ENCODE measurements around the gene OGG1.
"Not testable (repeated sequence)": the region's sequence is repeated elsewhere in the genome, so short reads cannot be mapped to it uniquely, and the experiment has no call there.

Gene OGG1

GRCh38 chr3:9768141-9768775, 18.5 kb downstream of the OGG1 start:
- DNase-seq, result no peak

DNA sequence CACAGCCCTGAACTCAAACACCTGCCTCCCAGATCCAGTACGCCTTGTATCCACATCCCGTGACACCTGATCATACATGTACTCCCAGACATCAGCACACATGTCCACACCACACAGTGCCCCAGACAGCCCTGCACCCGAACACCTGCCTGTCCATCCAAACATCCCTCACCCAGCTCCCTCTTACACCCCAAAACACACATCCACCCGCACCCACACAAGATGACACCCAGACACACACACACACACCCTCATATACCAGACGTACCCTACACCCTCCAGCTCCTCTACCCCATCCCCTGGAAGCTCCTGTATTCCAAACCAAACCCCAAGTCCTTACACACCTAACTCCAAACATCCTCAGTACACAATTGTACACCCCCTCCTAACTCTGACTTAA, 19.3 kb downstream of the OGG1 start:
- no peak for DNase-seq

DNA sequence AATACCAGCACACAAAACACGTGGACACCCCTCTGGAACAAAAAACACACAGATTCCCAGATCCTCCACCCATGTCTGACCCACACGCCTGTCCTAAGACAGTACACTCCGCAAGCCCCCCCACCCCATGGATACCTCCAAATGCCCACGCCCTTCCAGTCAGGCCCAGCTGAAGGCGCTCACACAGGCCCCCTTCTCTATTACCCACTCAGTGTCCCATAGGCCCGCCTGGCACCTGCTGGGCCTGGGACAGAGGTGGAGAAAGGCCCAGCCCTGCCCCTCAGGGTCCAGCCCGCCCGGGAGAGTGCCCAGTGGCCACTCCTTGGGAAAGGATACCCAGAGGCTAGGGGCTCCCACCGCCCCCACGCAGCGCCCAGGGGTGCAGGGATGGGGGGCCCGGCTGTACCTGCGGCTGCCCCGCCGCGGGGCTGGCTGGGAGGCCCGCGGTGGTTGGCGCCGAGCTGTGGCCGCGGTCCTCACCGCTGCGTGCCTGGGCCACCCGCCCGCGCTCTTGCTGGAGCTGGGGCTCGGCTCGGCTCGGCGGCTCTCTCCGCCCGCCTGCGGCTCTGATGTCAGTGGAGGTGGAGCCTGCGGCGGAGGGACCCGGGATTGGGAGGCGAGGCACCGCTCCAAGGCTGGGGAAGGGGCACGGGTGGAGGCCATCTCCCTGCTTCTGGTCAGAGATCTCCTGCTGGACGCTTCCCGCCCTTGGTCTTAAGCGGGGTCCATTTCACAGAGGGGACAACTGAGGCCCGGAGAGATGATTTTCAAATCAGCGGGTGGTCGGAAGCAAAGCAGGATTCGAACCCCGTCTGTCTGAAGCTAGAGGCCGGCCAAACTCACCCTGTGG, 19.9 kb downstream of the OGG1 start, which contains the start of gene CAMK1:
Gene CAMK1 (minus strand): TSS at position 522 of the 850 bp plus-strand sequence. CDS start 2,198 bp downstream, outside the sequence.
- DNase-seq, result no peak

GRCh38 chr3:9770276-9770812, 20.6 kb downstream of the OGG1 start:
- no peak for DNase-seq

DNA sequence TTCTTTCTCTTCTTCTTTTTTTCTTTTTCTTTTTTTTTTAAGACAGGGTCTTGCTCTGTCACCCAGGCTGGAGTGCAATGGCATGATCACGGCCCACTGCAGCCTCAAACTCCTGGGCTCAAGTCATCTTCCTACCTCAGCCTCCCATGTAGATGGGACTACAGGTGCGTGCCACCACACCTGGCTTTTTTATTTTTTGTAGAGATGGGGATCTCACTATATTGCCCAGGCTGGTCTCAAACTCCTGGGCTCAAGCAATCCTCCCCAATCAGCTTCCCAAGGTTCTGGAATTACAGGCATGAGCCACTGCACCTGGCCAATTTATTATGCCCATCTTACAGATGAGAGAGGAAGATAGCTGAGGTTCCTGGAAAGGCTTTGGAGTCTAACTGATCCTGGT, 21.3 kb downstream of the OGG1 start:
- not testable (repeated sequence) for DNase-seq

- no peak for DNase-seq
Observed at GRCh38 chr3:9776896-9777693, 27.3 kb downstream of the OGG1 start.

DNA sequence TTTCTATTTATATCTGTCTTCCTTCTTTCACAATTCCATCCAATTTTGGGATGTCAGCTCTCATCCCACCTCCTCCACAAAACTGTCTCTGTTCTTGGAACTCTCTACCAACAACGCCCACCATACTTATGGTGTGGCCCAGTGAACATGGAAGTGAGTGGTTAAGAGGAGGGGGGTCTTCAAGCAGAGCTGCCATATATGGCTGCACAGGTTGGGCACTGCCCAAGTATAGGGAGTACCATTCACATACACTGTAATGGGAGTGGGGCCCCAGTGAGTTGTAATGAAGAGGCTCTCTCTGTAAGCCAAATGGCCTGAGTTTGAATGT, 27.9 kb downstream of the OGG1 start:
- no peak for DNase-seq

DNA sequence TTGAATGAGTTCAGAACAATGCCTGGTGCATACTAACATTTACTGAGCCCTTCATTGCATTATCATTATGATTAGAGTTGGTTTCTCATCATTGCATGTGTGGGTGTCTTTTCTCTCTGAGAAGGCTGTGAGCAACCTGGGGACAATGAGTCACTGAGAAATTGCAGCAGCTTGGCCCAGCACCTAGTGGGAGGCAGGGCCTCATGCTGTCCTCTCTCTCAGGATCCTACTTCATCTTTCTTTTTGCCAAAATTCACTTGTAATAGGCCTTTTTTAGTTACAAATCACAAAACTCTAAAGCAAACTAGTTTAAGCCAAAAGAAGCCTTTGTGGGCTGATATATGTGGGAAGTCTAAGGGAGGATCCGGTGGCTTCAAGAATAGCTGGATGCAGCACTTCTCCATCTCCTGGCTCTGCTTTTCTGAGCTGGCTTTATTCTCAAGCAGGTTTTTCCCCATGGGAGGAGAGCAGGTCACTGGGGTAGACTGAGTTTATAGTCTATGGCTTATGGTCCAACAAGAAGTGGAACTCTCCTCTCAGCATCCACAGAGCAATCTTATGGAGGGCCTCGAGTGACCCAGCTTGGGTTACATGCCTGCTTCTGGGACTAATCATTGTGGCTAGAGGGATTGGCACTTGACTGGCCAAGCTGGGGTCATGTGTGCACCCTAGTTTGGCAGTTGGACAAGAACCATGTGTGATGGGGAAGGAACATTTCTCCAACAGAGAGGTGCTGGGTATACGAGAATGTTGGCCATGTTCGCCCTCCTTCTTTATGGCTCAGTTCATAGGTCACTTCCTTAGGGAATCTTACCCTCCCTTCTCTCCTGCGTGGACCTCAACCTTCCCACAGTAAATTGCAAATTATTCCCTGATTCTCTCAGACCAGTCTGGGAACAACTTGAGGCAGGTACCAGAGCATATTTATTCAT, 28.7 kb downstream of the OGG1 start:
- DNase-seq, result no peak

DNA sequence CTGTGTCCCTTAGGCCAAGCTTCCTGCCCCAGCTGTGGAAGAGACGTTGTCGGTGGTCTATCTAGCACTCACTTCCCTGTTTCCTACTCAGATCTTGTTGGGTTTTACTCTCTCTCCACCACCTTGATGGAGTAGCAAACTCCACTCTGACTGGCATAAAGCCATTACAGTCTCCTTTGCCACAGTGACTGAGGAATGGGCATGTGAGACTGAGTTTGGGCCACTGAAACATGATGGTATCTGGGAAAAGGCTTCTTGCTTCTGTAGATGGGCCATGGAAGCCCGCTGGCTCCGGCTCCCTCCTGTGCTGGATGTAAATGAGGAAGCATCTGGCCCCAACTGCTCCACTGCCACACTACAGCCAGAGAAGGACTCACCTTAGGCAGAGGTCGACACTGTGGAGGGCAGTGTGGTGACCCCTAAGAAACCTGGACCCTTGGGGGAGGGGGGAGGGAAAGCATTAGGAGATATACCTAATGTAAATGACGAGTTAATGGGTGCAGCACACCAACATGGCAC, 29.4 kb downstream of the OGG1 start:
- no peak for DNase-seq

DNA sequence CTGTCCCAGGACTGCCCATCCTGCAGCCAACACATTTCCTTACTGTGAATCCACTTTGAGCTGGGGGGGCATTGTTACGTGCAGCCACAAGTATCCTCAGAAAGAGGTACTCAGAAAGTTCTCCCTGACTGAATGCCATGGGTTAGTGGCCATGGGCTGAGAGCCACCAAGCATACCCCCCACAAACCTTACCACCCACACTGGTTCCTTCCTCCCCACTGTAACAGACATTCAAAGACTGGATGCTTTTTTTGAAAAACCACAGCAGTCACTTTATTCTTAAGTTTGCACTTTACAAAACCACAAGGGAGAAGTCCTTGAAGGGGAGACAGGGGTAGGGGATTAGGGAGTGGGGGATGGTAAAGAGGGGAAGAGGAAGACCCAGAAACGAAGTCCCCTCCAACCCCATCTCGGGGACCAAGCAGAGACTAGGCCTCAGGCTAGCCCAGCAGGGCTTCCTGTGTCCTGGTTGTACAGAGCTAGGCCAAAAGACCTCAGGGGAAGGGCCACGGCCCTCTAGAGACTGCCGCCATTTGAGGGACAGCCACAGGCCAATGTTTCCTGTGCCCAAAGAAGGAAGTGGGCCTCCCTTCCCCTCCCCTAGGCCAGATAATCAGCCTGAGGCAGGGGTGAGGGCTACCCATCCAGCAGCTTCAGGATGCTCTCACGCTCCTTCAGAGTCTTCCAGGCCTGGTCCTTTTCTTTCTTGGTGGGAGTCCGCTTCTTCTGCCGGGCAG, 30.1 kb downstream of the OGG1 start:
- DNase-seq, result no peak

- no peak for DNase-seq
Observed at GRCh38 chr3:9780458-9780812, 30.7 kb downstream of the OGG1 start.

DNA sequence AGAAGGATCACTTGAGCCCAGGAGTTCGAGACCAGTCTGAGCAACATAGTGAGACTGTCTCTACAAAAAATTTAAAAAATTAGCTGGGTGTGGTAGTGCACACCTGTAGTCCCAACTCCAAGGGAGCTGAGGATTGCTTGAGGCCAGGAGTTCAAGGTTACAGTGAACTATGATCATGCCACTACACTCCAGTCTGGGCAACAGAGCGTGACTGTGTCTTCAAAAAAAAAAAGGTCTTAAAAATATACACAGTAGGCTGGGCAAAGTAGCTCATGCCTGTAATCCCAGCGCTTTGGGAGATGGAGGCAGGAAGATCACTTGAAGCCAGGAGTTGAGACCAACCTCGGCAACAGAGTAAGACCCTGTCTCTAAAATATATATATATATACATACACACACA, 31.2 kb downstream of the OGG1 start:
- no peak for DNase-seq

DNA sequence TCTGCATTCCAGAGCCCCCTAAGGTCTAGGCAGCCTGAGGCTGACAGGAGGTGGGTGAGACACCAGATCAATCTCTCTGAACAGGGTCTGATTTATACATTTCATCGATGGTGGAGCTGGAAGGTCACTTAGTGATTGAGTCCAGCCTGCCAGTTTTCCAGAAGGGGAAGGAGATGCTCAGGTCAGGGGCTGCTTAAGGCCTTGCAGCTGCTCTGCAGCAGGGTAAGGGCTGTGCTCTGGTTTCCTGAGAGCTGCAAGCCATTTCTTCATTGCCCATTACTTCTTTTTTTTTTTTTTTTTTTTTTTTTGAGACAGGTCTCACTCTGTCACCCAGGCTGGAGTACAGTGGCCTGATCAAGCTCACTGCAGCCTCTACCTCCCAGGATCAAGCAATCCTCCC, 31.8 kb downstream of the OGG1 start:
- DNase-seq, result no peak

DNA sequence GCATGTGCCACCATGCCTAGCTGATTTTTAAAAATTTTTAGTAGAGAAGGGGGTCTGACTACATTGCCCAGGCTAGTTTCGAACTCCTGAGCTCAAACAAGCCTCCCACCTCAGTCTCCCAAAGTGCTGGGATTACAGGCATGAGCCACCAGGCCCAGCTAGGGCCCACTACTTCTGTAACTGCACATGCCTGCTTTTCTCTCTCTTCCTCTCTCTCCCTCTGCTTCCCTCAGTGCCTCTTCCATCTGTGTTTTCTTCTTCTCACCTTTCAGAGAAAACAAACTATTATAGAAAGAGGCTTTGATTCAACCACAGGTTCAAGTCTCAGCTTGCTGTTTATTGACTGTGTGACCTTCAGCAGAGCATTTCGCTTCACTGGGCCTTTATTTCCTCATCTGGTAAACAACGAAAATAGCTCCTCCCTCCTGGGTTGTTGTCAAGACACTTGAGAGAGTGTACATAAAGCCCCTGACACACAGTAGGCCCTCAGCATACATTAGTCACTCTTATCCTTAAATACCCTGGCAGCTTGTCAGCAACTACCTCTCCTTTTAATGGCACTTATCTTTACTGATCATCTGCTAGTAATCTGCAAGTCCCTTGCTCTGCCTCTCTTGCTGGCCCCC, 32.3 kb downstream of the OGG1 start:
- DNase-seq, result no peak

DNA sequence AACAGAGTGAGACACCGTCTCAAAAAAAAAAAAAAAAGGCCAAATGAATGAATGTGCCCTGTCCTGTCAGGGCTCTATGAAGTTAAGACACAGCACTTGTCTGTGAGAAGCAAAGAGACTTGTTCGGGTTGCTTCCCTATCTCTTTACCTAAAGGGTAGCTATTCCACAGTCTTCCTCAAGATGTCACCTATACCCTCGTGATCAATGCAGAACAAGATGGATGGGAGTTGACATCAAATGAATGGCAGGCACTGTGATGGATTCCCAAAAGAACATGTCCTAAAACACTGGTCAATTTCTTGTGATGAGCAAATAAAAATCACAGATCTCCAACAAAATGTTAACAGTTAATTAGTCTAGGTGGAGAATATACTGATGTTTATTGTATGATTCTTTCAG, 33.0 kb downstream of the OGG1 start:
- no peak for DNase-seq

DNA sequence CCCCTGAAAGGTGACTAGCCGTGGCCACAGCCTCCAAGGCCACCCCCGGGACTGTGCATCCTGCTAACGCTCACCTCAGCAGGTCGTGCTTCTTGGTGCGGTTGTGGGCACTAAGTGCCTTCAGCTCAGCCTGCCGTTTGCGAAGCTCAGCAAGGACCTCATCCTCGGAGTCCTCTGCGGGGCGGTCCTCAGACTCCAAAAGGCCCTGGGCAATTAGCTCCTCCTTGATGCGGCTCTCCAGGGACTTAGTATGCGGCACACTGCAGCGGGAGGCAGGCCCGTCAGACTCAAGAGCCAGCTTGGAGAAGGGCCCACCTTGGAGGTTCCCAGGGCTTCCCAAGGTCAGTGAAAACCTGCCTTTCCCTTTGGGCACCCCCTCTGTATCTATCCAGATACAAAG, 34.2 kb downstream of the OGG1 start:
- DNase-seq, result no peak

DNA sequence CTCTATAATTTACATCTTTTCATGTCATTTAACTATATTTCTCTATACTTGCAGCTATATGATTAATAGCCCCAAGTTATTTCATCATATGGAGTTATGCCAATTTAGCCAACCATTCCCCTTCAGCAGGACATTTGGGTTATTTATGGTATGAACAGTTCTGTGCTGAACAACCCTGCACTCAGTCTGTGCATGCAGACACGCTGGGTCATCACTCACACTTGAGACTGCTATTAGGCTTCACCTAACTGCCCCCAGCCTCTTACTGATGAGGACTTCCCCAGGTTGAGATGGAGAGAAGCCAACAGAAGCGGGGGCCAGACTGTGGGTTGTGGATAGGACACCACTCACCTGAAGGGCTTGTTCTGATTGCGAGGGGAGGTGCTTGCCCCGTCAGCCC, 35.2 kb downstream of the OGG1 start:
- no peak for DNase-seq

DNA sequence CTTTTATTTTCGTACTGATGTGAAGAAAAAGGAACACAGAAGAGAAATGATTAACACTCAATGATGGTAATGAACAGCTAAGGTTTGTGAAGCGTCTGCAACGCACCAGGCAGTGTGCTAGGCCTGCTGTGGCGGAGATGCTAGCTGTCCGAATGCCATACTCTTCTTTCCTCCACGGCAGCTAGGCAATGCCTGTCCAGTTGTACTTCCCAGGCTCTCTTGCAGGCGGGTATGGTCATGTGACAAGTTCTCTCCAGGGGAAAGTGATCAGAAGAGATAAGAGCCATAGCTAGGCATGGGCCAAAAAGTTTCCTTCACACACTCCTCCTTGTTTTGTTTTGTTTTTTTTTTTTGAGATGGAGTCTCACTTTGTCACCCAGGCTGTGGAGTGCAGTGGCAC, 35.9 kb downstream of the OGG1 start:
- no peak for DNase-seq

- no peak for DNase-seq
Observed at GRCh38 chr3:9786209-9786739, 36.5 kb downstream of the OGG1 start.

DNA sequence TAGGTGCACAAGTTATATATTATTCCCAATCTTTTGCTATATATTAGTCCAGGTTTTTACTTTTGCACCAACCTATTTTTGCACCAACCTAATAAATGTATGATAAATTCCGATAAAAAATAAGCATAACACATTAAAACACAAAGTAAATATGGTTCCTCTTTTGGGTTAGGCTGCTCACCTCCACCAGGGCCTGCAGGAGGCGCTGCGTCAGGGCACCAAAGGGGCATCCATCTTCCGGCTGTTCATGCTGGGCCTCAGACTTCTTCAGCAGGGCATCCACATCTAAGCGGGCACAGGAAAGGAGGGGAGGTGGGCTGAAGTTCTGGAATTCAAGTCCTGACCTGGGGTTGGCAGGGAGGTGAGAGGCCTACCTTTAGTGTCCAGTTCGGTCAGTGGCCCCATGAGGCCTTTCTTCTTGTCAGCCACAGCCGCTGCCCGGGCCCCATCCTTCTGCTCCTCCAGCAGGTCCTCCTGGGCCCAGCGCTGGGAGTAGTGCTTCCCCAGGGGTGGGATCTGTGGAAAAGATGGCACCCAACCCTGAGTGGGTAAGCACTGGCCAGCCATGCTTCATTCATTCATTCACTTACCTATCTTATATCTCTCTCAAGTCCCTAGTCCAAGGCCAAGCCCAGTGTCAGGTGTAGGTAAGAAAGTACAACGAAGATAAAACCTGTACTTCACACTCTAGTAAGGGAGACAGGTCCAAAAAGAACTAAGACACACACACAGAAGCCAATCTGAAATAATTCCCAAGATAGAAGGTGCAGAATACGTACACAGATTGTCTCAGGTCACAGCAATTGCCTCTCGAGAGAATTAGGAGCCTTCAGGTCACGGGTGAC, 37.3 kb downstream of the OGG1 start:
- DNase-seq, result no peak

Data from NCI-H1930 (cell line).